Hematopoietic multipotent progenitor cell treated with erythropoietin and hydrocortisone succinate and interleukin-3 and kit ligand, for 17 days (in vitro differentiated cells): ENCODE results near the gene CRYBG1.
"Not testable (repeated sequence)": the region's sequence is repeated elsewhere in the genome, so short reads cannot be mapped to it uniquely, and the experiment has no call there.

Source experiments
- DNase-seq: peaks from one replicate; pipeline ENCODE4 v3.0.0-alpha.2; 2015; ENCODE audit warnings: low spot score

Gene CRYBG1

GRCh38 chr6:106377061-106377540 is 16.6 kb downstream of the CRYBG1 start:
- DNase-seq, result no peak

GRCh38 chr6:106379951-106380350 is 19.4 kb downstream of the CRYBG1 start:
- no peak for DNase-seq

- DNase-seq, result no peak
These were observed 19.9 kb downstream of the CRYBG1 start for GRCh38 chr6:106380407-106380806.

- no peak for DNase-seq
These were observed 20.7 kb downstream of the CRYBG1 start for GRCh38 chr6:106381223-106381622.

- no peak for DNase-seq
These were observed 21.4 kb downstream of the CRYBG1 start for GRCh38 chr6:106381881-106382280.

- no peak for DNase-seq
These were observed 23.1 kb downstream of the CRYBG1 start for GRCh38 chr6:106383573-106383972.

- no peak for DNase-seq
These were observed 25.0 kb downstream of the CRYBG1 start for GRCh38 chr6:106385530-106385929.

- DNase-seq, result no peak
These were observed 27.4 kb downstream of the CRYBG1 start for GRCh38 chr6:106387875-106388274.

- no peak for DNase-seq
These were observed 29.6 kb downstream of the CRYBG1 start for GRCh38 chr6:106390088-106390487.

GRCh38 chr6:106396426-106397220 is 36.1 kb downstream of the CRYBG1 start:
- DNase-seq, result no peak

GRCh38 chr6:106397431-106397830 is 36.9 kb downstream of the CRYBG1 start:
- no peak for DNase-seq

GRCh38 chr6:106398621-106399020 is 38.1 kb downstream of the CRYBG1 start:
- no peak for DNase-seq

GRCh38 chr6:106405044-106405443 is 44.5 kb downstream of the CRYBG1 start:
- DNase-seq, result not testable (repeated sequence)

GRCh38 chr6:106411056-106411455 is 50.5 kb downstream of the CRYBG1 start:
- DNase-seq, result no peak

- no peak for DNase-seq
These were observed 51.2 kb downstream of the CRYBG1 start for GRCh38 chr6:106411643-106412200.

GRCh38 chr6:106413016-106413415 is 52.5 kb downstream of the CRYBG1 start:
- DNase-seq, result no peak

- no peak for DNase-seq
These were observed 53.2 kb downstream of the CRYBG1 start for GRCh38 chr6:106413722-106414121.

GRCh38 chr6:106415921-106416320 is 55.4 kb downstream of the CRYBG1 start:
- DNase-seq, result no peak

- no peak for DNase-seq
These were observed 57.1 kb downstream of the CRYBG1 start for GRCh38 chr6:106417572-106418147.

- DNase-seq, result no peak
These were observed 59.5 kb downstream of the CRYBG1 start for GRCh38 chr6:106419900-106420613.

- DNase-seq, result no peak
These were observed 61.0 kb downstream of the CRYBG1 start for GRCh38 chr6:106421496-106421895.

- DNase-seq, result no peak
These were observed 62.0 kb downstream of the CRYBG1 start for GRCh38 chr6:106422534-106422933.

- DNase-seq, result no peak
These were observed 64.9 kb downstream of the CRYBG1 start for GRCh38 chr6:106425382-106425781.
